Activated CD8-positive, alpha-beta memory T cell treated with anti-CD3 and anti-CD28 coated beads for 48 hours (primary cell): ENCODE measurements around the gene TMED10.
"Not testable (repeated sequence)": the region's sequence is repeated elsewhere in the genome, so short reads cannot be mapped to it uniquely, and the experiment has no call there.

Experiments
- DNase-seq, 3 experiments: peaks; one replicate each; pipeline ENCODE4 v3.0.0-alpha.2; 2020; ENCODE audit warnings: low read depth in 2 of 3, low spot score in 2 of 3

Gene TMED10

GRCh38 chr14:75191100-75191499, 14.7 kb upstream of the TMED10 start:
- no peak for DNase-seq

- no peak for DNase-seq
These were observed 13.6 kb upstream of the TMED10 start for GRCh38 chr14:75190023-75190422.

DNA sequence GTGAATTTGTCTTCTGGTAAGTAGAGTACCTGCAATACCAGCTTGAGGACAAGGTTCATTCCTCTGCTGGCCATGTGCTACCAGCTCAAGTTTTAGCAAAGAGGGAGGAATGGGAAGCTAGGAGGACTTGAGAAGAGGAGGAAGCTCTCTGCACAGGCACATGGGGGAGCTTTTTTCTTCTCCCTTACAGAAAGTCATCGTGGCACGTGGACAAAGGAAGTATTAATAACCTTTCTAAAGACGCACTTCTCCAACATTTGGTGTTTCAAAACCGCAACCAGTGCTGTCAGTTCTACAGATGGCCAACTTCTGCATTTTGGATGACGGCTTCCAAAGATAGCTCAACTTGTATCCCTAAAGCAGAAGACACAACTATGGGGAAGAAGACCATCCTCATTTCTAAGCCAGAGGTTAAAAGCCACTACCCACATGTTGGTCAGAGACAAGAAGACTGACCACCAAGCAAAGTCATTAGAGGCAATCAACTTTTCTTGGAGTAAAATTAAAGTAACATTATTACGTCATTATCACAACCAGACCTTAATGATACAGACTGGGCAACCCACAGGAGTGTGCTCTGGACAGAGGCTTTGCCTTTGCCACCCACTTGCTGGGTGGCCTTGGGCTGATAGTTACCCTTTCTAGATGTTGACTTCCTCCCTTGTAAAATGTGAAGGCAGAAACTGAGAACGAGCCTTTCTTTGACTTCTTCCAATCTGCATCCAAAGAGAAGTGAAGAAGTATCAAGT, 12.3 kb upstream of the TMED10 start:
- no peak for DNase-seq

DNA sequence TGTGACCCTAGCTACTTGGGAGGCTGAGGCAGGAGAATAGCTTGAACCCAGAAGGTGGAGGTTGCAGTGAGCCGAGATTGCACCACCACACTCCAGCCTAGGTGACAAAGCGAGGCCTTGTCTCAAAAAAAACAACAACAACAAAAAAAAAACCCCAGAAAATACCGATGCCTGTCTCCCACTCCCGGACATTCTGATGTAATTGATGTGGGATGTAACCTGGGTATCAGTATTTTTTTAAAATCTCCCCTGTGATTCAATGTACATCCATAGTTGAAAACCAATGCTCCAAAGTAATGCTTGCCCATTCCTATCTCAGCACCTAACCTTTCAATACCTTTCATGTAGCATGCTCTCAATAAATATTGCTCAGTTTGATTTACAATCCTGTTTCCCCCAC, 11.7 kb upstream of the TMED10 start:
- no peak for DNase-seq

GRCh38 chr14:75186953-75187352, 10.5 kb upstream of the TMED10 start:
- no peak for DNase-seq

GRCh38 chr14:75185251-75186040, 9.0 kb upstream of the TMED10 start:
- DNase-seq: no peak

- DNase-seq: no peak
These were observed 8.1 kb upstream of the TMED10 start for GRCh38 chr14:75184492-75184891.

DNA sequence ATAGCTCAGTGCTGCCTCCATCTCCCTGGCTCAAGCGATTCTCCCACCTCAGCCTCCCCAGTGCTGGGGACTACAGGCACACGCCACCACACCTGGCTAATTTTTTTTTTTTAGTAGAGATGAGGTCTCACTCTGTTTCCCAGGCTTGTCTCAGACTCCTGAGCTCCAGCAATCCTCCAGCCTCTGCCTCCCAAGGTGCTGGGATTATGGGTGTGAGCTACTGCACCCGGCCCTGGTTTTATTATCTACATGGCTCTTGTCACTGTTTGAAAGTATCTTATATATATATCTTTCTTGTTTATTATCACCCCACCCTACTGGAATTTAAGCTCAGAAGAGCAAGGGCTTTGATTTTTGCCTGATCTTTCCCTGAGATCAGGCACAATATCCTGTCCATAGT, 7.6 kb upstream of the TMED10 start:
- DNase-seq: no peak

DNA sequence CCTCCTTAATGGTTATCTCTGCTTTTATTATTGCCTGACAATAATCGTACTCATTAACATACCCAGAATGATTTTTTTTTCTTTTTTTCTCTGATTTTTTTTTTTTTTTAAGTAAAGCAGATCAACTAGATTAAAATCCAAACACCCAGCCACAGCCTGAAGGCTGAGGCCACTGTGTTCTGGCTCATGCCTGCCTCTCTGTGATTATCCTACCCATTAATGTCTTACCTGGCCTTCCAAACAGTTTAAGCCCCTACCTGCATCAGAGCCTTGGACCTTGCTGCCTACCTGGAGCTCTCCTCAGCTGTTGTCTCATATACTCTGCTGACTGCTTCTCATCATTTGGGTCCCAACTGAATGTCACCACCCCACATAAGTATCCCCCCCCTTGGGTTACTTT, 6.8 kb upstream of the TMED10 start:
- DNase-seq: no peak

- DNase-seq: no peak
These were observed 6.4 kb upstream of the TMED10 start for GRCh38 chr14:75182821-75183220.

DNA sequence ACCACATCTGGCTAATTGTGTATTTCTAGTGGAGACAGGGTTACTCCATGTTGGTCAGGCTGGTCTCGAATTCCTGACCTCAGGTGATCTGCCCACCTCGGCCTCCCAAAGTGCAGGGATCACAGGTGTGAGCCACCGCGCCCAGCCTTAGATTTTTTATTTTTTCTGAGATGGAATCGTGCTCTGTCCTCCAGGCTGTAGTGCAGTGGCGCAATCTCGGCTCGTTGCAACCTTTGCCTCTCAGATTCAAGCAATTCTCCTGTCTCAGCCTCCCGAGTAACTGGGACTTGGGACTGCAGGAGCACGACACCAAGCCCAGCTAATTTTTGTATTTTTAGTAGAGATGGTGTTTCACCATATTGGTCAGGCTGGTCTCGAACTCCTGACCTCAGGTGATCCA, 5.8 kb upstream of the TMED10 start:
- not testable (repeated sequence) for DNase-seq

DNA sequence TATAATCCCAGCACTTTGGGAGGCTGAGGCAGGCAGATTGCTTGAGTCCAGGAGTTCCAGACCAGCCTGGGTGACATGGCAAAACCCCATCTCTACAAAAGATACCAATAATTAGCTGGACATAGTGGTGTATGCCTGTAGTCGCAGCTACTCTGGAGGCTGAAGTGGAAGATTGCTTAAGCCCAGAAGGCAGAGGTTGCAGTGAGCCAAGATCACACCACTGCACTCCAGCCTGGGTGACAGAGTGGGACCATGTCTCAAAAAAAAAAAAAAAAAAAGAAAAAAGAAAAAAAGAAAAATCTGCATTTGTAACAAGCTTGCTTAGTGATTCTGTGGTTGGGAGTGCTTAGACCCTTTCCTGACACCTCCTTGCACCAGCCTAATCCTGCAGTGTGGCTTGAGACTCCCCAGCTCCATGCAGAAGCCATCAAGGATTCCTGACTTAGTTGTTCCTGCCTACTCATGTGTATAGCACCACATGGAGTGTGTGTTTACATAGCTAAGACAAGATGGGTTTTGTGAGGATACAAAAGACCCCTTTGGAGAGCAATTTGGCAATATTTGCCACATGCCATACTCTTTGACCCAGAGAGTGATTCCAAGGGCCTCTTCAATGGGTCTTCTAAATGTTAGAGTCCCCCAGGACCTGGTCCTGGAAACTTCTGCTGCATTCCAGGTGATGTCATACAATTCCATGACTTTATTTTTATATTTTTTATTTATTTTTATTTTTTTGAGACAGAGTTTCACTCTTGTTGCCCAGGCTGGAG, 5.1 kb upstream of the TMED10 start:
- no peak for DNase-seq

DNA sequence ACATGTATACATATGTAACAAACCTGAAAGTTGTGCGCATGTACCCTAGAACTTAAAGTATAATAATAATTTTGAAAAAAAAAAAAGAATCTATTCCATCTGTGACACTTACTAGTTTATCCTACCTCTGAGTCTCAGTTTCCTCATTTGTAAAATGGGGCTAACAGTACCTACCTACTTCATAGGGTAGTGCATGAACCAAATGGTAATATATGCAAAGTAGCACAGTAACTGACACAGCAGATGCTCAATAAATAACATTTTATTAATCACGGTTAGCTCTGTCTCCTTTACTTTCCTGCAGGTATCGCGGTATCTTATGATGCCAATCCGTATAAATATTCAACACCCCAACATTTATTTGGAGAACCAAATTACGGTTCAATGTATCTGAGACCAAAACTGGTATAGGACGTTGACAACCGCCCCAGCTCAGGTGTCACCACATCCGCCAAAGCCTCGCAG, 703 bp downstream of the TMED10 start:
- no peak for DNase-seq

DNA sequence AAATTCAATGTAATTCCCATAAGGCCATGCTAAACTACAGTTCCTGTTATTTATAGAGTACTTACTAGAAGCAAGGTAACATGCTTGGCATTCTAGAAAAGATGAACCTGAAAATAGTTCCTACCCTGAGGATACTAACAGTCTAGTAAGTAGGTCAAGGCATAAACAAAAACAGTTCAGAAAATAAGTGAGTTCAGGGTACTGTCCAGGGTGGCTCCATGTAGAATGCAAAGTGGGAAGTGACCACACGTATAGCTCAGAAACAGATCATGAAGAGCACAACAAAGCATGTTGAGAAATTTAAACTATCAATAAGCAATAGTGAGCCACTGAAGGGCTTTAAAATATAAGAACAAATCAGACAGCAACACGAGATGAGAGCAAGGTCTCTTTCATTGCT, 2.3 kb downstream of the TMED10 start:
- DNase-seq: no peak

DNA sequence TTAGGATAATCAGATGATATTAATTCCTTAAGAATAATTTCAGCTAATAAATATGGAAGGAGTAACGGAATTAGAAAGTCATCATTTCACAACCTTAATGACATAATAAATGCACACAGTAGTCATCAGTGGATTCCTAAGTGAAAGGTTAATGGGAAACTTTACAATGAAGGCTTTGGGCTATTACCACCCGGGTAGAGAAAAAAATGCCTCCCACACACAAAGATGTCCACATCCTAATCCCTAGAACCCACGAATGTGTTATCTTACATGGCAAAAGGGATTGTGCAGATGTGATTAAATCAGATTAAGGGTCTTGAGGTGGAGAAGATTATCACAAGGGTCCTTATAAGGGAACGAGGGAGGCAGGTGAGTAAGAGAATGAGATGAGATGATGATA, 5.6 kb downstream of the TMED10 start:
- DNase-seq: no peak

DNA sequence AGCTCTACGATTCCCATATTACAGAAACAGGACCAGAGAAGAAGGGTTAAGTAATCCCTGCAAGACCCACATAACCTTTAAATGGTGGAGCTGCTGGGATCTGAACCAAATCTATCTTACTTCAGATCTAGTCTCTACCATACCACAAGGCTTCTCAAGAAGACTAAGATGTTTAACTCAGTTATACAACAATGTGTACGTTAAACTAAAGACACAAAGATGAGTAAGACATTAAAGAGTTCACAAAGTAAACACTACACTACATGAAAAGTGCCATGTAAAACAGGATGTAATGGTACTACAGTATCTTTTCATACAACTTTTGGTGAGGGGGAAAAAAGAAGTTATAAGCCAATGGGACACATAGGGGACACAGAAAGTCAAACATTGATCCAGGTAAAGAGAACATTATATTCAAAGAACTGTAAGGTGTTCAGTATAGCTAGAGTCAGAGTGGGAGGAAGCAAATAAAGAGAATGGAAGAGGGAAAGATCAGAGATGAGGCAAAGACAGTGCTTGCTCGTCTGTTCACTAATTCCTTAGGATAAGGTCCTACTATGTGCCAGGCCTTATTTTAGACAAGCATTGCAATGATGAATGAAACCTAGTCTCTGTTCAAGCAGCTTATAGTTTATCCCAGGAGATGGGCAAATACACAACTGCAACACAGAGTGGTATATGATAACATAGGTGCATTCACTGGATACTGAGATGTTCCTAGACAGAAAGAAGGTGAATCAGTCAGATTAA, 7.7 kb downstream of the TMED10 start:
- DNase-seq: no peak

GRCh38 chr14:75167325-75167724, 9.1 kb downstream of the TMED10 start:
- no peak for DNase-seq

GRCh38 chr14:75165586-75166391, 10.6 kb downstream of the TMED10 start:
- no peak for DNase-seq

DNA sequence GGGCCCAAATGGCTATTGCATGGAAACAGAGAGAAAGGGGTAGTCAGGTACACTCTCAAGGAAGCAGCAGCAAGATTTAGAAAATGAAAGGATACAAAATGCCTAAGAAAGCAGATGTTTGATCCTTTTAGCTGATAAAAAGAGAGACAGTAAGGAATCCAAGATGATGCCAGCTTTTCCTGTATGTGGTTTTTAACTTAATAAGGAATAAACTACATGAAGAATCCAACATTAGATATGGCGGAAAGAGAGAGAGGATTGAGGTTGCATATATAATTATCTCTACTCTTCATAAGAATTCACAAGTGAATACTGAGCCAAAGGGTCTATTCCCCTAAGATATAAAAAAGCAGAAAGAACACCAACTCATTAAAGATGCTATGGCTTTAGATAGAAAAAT, 11.6 kb downstream of the TMED10 start:
- DNase-seq: no peak

GRCh38 chr14:75163677-75164076, 12.7 kb downstream of the TMED10 start:
- DNase-seq: no peak
